HK-2 (cell line): Measurements from ENCODE around the gene EPRS1.
"Not testable (repeated sequence)": the region's sequence is repeated elsewhere in the genome, so short reads cannot be mapped to it uniquely, and the experiment has no call there.

Source experiments
- DNase-seq: peaks from one replicate; pipeline ENCODE4 v3.0.0-alpha.2; 2018; ENCODE audit not compliant: unreplicated experiment

Gene EPRS1

GRCh38 chr1:220038640-220039039 lies 7.7 kb downstream of the EPRS1 start:
- DNase-seq: no peak

- not testable (repeated sequence) for DNase-seq
Measured at GRCh38 chr1:220037810-220038209, 8.5 kb downstream of the EPRS1 start.

GRCh38 chr1:220032911-220033310 lies 13.4 kb downstream of the EPRS1 start:
- no peak for DNase-seq

- no peak for DNase-seq
Measured at GRCh38 chr1:220031287-220031686, 15.0 kb downstream of the EPRS1 start.

- no peak for DNase-seq
Measured at GRCh38 chr1:220028346-220028895, 17.9 kb downstream of the EPRS1 start.

- no peak for DNase-seq
Measured at GRCh38 chr1:220019071-220019470, 27.2 kb downstream of the EPRS1 start.

- DNase-seq: no peak
Measured at GRCh38 chr1:220013497-220013896, 32.8 kb downstream of the EPRS1 start.

- no peak for DNase-seq
Measured at GRCh38 chr1:220012259-220012658, 34.0 kb downstream of the EPRS1 start.

- no peak for DNase-seq
Measured at GRCh38 chr1:220011620-220012019, 34.7 kb downstream of the EPRS1 start.

- DNase-seq: no peak
Measured at GRCh38 chr1:220007438-220007837, 38.9 kb downstream of the EPRS1 start.

GRCh38 chr1:220005489-220005888 lies 40.8 kb downstream of the EPRS1 start:
- no peak for DNase-seq

- DNase-seq: no peak
Measured at GRCh38 chr1:220003610-220004299, 42.5 kb downstream of the EPRS1 start.

GRCh38 chr1:220003015-220003414 lies 43.3 kb downstream of the EPRS1 start:
- DNase-seq: no peak

GRCh38 chr1:220001095-220001501 lies 45.2 kb downstream of the EPRS1 start:
- no peak for DNase-seq

- DNase-seq: no peak
Measured at GRCh38 chr1:219999821-220000220, 46.5 kb downstream of the EPRS1 start.
